ENCODE measurements around the gene ANAPC13. TPM values are rescaled to one million over a fixed set of nuclear protein-coding genes. Genes with fewer than 3 reads are reported as not detected.

Gene ANAPC13
- total RNA-seq, 4 donors from 2014 or later, result 56.4 to 84.7 (median 66.5) TPM

DNA sequence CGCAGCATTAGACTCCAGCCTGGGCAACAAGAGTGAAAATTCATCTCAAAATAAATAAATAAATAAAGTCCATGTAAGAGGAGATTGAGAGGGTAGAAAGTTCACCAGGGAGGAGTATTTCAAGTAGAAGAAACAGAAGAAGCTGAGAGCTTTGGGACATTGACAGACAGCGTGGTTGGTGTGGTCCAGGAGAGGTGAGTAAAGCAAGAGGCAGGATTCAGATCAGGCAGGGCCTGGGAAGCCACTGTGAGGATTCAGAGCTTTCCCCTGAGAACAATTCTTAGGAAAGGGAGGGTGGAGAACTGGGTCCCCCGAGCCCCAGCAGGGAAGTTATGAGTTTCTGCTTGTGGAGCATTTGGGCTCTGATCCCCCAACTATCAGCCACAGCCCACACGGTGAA lies 57.4 kb downstream of the ANAPC13 start:
- Histone ChIP-seq H3K27ac (no peak overlapping the region), H3K4me1 (no peaks in the 10 kb centered on the region), H3K36me3 (no peaks in the 10 kb centered on the region), H3K9me3 (no peaks in the 10 kb centered on the region), H3K27me3 (no peaks in the 10 kb centered on the region), H3K4me3 (no peak overlapping the region)
- no peak for TF ChIP-seq CTCF (IDR thresholded peaks at IDR 0.05)
- TF ChIP-seq POLR2A (IDR thresholded peaks at IDR 0.05), result no peak
- TF ChIP-seq POLR2AphosphoS5 (IDR thresholded peaks at IDR 0.05), result no peak
- no peak for TF ChIP-seq EP300 (IDR thresholded peaks at IDR 0.05)
- ATAC-seq, result no peak
- 88 to 100% methylated on average over 3 of the region's 4 CpGs for WGBS, 2 donors (ENCODE audit: low coverage in 1 of 2)

Other genes with a start within 250 kb of the ANAPC13 start
- gene RYK, start 235.1 kb downstream of the ANAPC13 start, total RNA-seq, result 100 to 1,000 TPM in 3 of 4 donors, 10 to 100 TPM in 1; 92.7 to 133 (median 115) TPM
- 100 to 1,000 TPM in 3 of 4 donors, 10 to 100 TPM in 1; 93.2 to 226 (median 153) TPM for gene AMOTL2, start 111.5 kb downstream of the ANAPC13 start, total RNA-seq
- 10 to 100 TPM; 17.9 to 30.1 (median 25.9) TPM for gene CEP63, start 72 bp upstream of the ANAPC13 start, total RNA-seq
- 1 to 10 TPM in 3 of 4 donors, under 1 TPM in 1; 0.64 to 4.8 (median 3.2) TPM for gene KY, start 165.0 kb upstream of the ANAPC13 start, total RNA-seq